GM21825 (cell line): ENCODE results near the gene HOXD12.

Experiments
- ATAC-seq: cut with Tn5 transposase; IDR thresholded peaks from one replicate; pipeline ENCODE4 v1.9.1; 2021; ENCODE audit warnings: mild to moderate bottlenecking, moderate library complexity; ENCODE audit not compliant: unreplicated experiment

HOXD12 gene

DNA sequence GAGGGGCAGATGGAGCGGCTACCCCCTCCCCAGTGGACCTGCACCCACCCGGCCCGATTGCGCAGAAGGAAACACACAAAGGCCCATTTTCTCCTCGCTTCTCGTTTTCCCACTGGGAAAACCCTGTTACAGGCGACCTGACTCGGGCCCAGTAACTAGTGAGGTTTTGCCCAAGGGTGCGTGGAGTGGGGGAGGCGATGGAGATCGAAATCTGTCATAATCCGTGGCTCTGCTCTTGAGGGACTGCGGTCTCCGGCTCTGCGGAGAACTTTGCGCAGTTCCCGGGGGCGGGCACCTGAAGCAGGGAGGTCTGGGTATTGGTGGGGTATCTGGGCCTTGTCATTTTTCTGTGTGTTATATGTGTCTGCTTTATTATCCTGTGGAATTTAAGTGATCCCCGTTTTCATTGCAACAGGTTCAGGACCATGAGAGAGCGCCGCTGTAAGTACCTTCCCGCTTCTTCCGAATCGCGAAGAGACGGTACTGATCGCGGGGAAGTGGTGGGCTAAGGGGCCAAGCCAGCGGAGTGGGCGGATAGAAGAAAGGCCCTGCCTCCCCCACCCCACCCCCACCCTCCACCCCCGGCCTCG, 47.7 kb downstream of the HOXD12 start:
- no peak for ATAC-seq

DNA sequence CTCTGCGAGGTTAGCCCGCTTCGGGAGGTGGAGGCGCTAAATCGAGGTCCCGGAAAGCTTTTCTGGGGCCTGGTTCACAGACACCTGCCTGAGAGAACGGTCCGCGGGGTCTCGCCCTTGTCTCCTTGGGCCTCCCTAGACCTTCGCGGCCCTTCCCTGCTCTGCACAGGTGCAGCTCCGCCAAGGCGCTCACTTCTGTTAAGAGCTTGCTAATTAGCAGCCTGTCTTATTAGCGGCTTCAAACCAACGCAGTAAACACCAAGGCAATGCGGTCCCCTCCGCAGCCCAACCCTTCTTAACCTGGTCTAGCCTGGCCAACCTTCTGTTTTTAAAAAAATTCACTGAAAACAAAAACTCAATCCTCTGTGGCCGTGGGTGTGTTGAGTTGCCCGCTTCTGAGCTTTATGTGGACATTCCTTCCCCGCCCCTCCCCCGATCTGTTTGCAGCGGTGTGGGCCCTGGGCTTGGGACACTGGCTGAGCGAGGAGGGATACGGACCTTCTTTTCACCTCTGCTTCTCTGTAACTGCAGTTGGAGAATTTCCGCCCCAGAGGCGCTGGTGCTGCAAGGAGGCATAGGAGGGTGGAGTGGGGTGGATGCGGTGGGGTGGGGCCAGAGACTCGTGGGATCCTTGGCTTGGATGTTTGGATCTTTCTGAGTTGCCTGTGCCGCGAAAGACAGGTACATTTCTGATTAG, 48.4 kb downstream of the HOXD12 start:
- ATAC-seq = no peak

DNA sequence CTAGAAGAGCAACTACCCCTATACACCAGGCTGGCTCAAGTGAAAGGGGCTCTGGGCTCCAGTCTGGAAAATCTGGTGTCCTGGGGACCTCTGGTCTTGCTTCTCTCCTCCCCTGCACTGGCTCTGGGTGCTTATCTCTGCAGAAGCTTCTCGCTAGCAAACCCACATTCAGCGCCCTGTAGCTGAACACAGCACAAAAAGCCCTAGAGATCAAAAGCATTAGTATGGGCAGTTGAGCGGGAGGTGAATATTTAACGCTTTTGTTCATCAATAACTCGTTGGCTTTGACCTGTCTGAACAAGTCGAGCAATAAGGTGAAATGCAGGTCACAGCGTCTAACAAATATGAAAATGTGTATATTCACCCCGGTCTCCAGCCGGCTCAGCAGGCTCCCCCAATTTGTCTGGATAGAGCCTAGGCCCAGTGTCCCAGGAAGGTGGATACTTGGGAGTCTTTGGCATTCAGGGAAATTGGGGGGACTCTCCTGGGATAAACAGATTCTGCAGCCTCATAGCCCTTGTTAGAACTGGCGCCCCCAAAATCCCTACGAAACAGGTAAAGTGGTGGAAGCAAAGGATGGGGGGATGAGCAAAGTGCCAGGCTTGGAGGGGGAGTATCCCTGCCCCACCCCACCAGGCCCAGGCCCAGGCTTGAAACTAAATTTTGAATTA, 49.3 kb downstream of the HOXD12 start:
- ATAC-seq = no peak

DNA sequence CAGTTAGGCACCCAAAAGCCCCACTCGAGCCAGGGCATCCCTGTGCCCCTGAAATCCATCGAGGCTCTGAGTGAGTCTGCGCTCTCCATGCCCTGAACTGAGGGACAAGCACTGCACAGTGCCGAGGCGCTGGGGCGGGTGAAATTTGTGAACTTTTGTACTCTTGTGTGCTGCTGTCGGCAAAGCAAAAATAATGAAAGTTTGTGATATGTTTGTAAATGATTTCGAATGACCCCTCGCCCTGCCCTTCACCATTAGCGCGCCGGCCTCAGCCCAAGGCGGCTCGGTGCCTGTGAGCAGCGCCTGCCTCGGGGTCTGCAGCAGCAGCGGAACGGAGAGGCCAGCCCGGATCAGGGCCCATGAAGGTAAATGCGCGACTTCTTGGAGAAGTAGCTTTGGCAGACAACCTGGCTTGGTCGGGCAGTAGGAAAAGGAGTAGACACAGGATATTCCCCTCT, 49.9 kb downstream of the HOXD12 start:
- ATAC-seq = no peak

DNA sequence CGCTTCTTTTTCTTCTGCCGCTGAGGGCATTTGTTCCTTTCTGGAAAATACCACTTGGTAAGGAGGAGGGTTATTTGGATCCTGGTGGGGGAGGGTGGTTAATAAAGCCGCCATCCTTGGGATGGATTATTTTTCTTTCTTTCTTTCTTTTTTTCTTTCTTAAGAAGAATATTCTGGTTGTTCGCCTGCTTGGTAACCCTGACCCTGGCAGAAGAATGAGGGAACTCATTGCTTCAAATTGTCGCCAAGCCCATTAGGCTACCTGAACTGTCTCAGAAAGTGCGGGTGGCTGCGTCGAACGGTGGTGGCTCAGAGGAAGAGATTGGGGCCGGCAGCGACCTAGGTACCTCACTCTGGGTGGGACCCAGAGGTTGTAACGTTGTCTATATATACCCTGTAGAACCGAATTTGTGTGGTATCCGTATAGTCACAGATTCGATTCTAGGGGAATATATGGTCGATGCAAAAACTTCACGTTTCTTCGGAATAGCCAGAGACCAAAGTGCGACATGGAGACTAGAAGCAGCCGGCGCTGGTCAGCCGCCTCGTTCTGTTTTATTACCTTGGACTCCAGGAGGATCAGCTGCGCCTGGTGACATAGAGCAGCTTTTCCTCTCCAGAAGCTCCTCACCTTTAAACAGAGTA, 50.5 kb downstream of the HOXD12 start:
- ATAC-seq = no peak

DNA sequence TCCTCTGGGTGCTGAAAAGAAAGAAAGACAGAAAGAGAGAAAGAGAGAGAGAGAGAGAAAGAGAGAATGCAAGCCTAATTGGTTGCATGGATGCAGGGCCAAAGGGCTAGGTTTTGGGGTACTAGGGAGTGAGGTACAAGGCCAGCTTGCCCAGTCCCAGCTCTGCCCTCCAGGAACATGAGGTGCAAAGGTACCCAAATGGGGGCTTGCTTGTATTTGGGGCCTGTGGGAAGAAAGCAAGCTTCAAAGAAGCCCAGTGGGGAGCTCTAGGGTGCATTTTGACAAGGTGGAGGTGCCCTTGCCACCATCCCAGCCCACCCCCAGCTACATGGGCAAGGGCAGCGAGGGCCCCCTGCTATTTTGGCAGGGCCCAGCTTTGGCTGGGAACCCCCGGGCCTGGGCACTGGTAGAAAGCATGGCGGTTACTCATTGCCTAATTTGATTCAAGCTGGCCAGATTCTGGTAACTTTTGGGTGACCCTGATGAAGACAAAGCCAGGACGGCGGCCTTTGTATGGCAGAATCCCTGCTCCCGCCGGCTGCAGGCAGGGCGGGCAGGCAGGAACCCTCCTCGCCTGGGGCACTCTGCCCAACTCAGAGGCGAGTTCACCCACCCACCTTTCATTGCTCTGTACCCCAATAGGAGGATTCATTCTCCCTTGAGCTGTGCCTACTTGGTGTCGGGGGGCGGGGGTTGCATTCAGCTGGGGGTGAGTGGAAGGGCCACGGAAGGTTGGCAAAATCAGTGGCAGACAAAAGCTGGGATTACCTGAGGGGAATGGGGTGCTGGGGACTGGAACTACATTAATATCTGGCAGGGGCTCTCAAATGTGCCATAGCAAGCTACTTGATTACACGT, 51.2 kb downstream of the HOXD12 start:
- no peak for ATAC-seq

DNA sequence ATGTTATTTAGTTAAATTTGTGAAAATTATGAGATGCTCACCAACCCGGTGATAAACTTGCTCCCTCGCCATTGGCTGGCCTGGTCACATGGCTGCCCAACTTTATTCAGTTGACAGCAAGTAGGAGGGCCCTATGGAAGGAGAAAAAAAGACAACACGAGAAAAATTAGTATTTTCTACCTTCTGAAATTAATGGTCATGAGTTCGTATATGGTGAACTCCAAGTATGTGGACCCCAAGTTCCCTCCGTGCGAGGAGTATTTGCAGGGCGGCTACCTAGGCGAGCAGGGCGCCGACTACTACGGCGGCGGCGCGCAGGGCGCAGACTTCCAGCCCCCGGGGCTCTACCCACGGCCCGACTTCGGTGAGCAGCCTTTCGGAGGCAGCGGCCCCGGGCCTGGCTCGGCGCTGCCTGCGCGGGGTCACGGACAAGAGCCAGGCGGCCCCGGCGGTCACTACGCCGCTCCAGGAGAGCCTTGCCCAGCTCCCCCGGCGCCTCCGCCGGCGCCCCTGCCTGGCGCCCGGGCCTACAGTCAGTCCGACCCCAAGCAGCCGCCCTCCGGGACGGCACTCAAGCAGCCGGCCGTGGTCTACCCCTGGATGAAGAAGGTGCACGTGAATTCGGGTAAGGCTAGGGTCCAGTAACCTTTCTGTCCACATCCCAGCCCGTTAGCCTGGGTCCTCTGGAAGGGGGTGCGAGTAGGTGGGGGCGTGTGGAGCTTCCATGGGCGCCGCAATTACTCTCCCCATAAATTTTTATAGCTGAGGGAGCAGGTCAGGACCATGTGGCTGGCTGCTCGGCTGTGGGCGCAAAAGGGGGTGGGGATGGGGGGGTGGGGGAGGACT, 52.1 kb downstream of the HOXD12 start, which contains the start of gene HOXD4:
Gene HOXD4 (plus strand): TSS at position 109 of the 846 bp plus-strand sequence. CDS start 84 bp downstream, at position 193.
- ATAC-seq = no peak
